Measurements from ENCODE around the gene CALR. TPM values are rescaled to one million over a fixed set of nuclear protein-coding genes. Genes with fewer than 3 reads are reported as not detected.
A peak's percentile ranks its signal among the peaks of the same experiment; 100 is the strongest.
"Not testable (repeated sequence)": the region's sequence is repeated elsewhere in the genome, so short reads cannot be mapped to it uniquely, and the experiment has no call there.

The CALR gene
- total RNA-seq: 100 to 1,000 TPM; 588 to 813 (median 763) TPM
- total RNA-seq (2013): 495 TPM

DNA sequence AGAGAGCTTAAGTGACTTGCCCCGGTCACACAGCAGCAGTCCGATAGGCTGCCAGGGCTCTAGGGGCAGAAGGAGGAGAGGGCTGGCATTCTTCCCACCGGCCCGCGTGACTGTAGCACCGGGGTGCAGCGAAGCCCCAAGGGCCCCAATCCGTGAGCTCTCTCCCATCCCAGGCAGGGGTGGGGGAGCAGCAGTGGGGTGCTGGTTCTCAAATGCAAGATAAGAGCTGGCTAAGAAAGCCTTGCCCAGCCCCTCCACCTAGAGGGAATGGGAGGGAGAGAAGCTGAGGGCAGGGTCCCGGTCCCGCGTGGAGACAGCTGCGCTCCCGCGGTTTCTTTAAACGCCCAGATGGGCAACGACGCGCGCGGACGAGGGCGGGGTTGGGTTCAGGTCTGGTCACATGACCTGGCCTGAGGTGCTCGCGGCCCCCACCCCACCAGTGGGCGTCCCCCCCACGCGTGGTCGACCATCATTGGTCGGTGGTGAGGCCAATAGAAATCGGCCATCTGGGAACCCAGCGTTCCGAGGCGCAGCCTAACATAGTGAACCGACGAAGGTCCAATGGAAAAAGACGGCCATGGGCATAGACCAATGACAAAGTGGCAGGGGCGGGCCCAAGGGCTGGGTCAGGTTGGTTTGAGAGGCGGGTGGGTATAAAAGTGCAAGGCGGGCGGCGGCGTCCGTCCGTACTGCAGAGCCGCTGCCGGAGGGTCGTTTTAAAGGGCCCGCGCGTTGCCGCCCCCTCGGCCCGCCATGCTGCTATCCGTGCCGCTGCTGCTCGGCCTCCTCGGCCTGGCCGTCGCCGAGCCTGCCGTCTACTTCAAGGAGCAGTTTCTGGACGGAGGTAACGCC is at the start of gene CALR:
Gene CALR (plus strand): TSS at position 683 of the 852 bp plus-strand sequence. CDS start 71 bp downstream, at position 754.
- peak within 1 kb of the TSS; percentile 78 for H3K27ac ChIP-seq (ENCODE audit: low read length)
- Mint-ChIP-seq H3K4me1 (peaks cover 46 to 48% of the 10 kb centered on the region in 2 donors), H3K36me3 (no peaks in the 10 kb centered on the region), H3K9me3 (no peaks in the 10 kb centered on the region), H3K27me3 (ENCODE audit: low read depth in 2 of 2) (no peaks in the 10 kb centered on the region), H3K27ac (peak within 1 kb of the TSS; percentile 96), H3K4me3 (peak within 1 kb of the TSS; percentile 96)
- peak; percentile 99 for DNase-seq
- WGBS (ENCODE audit: insufficient coverage): under 1% methylated on average over 63 of the region's 63 CpGs
- no peaks in the 10 kb centered on the region for H3K9me3 ChIP-seq (ENCODE audit: control insufficient read depth, insufficient read depth, low read length)
- ATAC-seq: peak; percentile 84 to 96 (median 87)
- TF ChIP-seq, protein P1, sequence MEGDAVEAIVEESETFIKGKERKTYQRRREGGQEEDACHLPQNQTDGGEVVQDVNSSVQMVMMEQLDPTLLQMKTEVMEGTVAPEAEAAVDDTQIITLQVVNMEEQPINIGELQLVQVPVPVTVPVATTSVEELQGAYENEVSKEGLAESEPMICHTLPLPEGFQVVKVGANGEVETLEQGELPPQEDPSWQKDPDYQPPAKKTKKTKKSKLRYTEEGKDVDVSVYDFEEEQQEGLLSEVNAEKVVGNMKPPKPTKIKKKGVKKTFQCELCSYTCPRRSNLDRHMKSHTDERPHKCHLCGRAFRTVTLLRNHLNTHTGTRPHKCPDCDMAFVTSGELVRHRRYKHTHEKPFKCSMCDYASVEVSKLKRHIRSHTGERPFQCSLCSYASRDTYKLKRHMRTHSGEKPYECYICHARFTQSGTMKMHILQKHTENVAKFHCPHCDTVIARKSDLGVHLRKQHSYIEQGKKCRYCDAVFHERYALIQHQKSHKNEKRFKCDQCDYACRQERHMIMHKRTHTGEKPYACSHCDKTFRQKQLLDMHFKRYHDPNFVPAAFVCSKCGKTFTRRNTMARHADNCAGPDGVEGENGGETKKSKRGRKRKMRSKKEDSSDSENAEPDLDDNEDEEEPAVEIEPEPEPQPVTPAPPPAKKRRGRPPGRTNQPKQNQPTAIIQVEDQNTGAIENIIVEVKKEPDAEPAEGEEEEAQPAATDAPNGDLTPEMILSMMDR (IDR thresholded peaks at IDR 0.05): no peak
- H3K27me3 ChIP-seq (ENCODE audit: control insufficient read depth, insufficient read depth, low read length): no peaks in the 10 kb centered on the region
- peaks cover 36% of the 10 kb centered on the region for H3K36me3 ChIP-seq (ENCODE audit: control insufficient read depth, insufficient read depth, low read length)
- intact Hi-C loops (cut with micrococcal nuclease): loop anchor here (1.0 to 5.0 kb wide), 3 partner anchors 47 to 146 kb away; partner anchors contain the start of genes GCDH and JUNB
- peak within 1 kb of the TSS; percentile 85 for H3K4me3 ChIP-seq (ENCODE audit: low read length)
- H3K4me1 ChIP-seq (ENCODE audit: control insufficient read depth, insufficient read depth, low read length): peaks cover 57% of the 10 kb centered on the region

DNA sequence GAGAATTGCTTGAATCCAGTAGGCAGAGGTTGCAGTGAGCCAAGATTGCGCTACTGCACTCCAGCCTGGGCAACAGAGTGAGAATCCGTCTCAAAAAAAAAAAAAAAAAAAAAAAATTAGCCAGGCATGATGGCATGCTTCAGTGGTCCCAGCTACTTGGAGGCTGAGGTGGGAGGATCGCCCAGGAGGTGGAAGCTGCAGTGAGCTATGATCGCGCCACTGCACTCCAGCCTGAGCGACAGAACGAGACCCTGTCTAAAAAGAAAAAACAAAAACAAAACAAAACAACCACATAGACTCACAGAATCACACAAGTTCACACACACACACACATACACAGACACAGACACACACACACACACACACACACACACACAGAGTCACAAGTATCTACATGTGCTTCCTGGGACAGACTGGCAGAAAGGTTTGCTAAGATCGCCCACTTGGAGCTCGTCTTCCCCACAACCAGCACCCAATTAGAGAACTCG is 48.1 kb upstream of the CALR start:
- H3K27me3 Mint-ChIP-seq (ENCODE audit: low read depth in 2 of 2); H3K9me3 ChIP-seq (ENCODE audit: control insufficient read depth, insufficient read depth, low read length); DNase-seq; H3K27me3 ChIP-seq (ENCODE audit: control insufficient read depth, insufficient read depth, low read length); H3K4me3 ChIP-seq (ENCODE audit: low read length); ATAC-seq; H3K9me3 Mint-ChIP-seq: not testable (repeated sequence)
- Mint-ChIP-seq H3K36me3 (peaks cover 14% of the 10 kb centered on the region), H3K4me1 (peaks cover 10 to 27% of the 10 kb centered on the region in 2 donors), H3K4me3 (peak overlapping the region; percentile 96), H3K27ac (peak overlapping the region; percentile 90 to 93)
- peaks cover 25% of the 10 kb centered on the region for H3K4me1 ChIP-seq (ENCODE audit: control insufficient read depth, insufficient read depth, low read length)
- 48% methylated on average over 10 of the region's 10 CpGs for WGBS (ENCODE audit: insufficient coverage)
- H3K36me3 ChIP-seq (ENCODE audit: control insufficient read depth, insufficient read depth, low read length): peaks cover 12% of the 10 kb centered on the region
- peak overlapping the region; percentile 72 for H3K27ac ChIP-seq (ENCODE audit: low read length)
- intact Hi-C loops (cut with micrococcal nuclease): loop anchor here (2.0 kb wide), 2 partner anchors 28 to 48 kb away; partner anchors contain the start of genes CALR and SYCE2

DNA sequence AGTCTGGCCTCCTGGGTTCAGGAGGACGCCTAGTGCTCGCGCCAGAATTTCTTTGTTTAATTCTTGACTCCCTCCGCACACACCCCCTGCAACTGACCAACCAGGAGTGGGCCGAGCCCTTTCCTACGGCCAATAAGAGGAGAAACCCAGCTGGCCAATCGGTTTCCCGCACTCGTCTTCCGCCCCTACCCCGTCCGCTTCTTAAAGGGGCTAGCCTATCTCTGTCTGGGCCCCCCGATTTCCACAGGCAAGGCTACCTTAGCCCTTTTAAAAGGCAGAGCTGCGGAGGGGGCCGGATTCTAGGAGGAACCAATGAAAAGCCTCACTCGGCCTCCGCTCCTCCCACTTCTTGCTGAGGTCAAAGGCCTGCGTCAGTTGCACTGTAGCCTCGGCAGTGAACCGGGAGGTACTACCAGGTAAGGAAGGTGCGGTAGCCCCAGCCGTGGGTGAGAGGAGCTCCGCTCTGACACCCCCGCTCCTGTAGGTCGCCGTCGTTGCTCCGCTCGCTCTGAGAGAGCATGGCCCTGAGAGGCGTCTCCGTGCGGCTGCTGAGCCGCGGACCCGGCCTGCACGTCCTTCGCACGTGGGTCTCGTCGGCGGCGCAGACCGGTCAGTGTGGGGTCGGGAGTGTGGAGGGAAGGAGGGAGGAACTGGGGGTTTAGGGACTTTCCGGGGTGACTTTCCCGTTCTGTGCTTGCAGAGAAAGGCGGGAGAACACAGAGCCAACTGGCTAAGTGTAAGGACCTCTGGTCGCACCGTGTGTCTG is 47.4 kb upstream of the CALR start, which contains the start of gene GCDH:
Gene GCDH (plus strand): TSS at position 374 of the 766 bp plus-strand sequence. CDS start 145 bp downstream, at position 519.
- Histone ChIP-seq H3K27me3 (ENCODE audit: control insufficient read depth, insufficient read depth, low read length) (no peaks in the 10 kb centered on the region), H3K9me3 (ENCODE audit: control insufficient read depth, insufficient read depth, low read length) (no peaks in the 10 kb centered on the region), H3K36me3 (ENCODE audit: control insufficient read depth, insufficient read depth, low read length) (peaks cover 12% of the 10 kb centered on the region), H3K27ac (ENCODE audit: low read length) (peak within 1 kb of the TSS; percentile 72), H3K4me3 (ENCODE audit: low read length) (peak within 1 kb of the TSS; percentile 87), H3K4me1 (ENCODE audit: control insufficient read depth, insufficient read depth, low read length) (peaks cover 21% of the 10 kb centered on the region)
- peaks cover 14% of the 10 kb centered on the region for H3K36me3 Mint-ChIP-seq
- TF ChIP-seq, protein P1 (IDR thresholded peaks at IDR 0.05): no peak
- DNase-seq (peak; percentile 91 to 98), ATAC-seq (peak; percentile 91 to 98 (median 93))
- WGBS (ENCODE audit: insufficient coverage): under 1% methylated on average over 49 of the region's 49 CpGs
- peak within 1 kb of the TSS; percentile 90 to 93 for H3K27ac Mint-ChIP-seq
- H3K4me3 Mint-ChIP-seq: peak within 1 kb of the TSS; percentile 96
- no peaks in the 10 kb centered on the region for H3K9me3 Mint-ChIP-seq
- intact Hi-C loops (cut with micrococcal nuclease): loop anchor here (2.0 kb wide), 2 partner anchors 28 to 48 kb away; partner anchors contain the start of genes CALR and SYCE2
- H3K4me1 Mint-ChIP-seq: peaks cover 9 to 27% of the 10 kb centered on the region in 2 donors
- H3K27me3 Mint-ChIP-seq (ENCODE audit: low read depth in 2 of 2): no peaks in the 10 kb centered on the region
